GM18951 (cell line): Measurements from ENCODE around the gene STAT3.
"Not testable (repeated sequence)": the region's sequence is repeated elsewhere in the genome, so short reads cannot be mapped to it uniquely, and the experiment has no call there.

ENCODE experiments used
- POLR2A ChIP-seq: IDR thresholded peaks from 4 replicates; pipeline ENCODE4 v1.6.1; 2011; ENCODE audit warnings: mild to moderate bottlenecking; ENCODE audit not compliant: insufficient read length, insufficient read depth; ENCODE audit errors: extremely low read depth
- in situ Hi-C: fragments of 300-500 bp; cut with MboI; formaldehyde crosslinking; loops from one replicate; pipeline ENCODE4 v1.12.0; 2022; ENCODE audit warnings: low sequenced_read_pairs, mixed read lengths, inconsistent platforms; ENCODE audit not compliant: unreplicated experiment

STAT3 gene

DNA sequence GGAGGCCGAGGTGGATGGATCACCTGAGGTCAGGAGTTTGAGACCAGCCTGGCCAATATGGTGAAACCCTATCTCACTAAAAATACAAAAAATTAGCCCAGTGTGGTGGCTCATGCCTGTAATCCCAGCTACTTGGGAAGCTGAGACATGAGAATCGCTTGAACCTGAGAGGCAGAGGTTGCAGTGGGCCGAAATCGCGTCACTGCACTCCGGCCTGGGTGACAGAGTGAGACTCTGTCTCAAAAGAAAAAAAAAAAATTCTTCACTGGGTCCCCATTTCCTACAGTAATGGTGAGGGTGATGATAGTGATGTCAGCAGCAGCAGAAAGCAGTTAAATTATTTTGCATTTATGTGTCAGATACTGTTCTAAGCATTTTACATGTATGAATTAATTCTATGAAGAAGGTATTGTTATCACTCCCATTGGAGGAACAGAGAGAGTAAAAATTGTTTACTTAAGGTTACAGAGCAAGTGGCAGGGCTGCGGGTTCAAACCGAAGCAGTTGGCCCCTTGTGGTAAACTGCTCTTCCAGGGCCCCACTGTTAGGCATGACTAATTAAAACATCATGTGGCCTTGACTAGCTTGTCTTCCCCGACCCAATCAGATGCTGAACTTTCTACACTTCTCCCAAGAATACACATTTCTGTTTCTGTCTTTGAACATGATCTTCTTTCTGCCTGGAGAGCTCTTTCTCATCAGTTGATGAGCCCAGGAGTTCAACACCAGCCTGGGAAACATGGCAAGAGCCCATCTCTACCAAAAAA lies 45.8 kb downstream of the STAT3 start:
- in situ Hi-C loops: no loop called here
- no peak for TF ChIP-seq POLR2A

DNA sequence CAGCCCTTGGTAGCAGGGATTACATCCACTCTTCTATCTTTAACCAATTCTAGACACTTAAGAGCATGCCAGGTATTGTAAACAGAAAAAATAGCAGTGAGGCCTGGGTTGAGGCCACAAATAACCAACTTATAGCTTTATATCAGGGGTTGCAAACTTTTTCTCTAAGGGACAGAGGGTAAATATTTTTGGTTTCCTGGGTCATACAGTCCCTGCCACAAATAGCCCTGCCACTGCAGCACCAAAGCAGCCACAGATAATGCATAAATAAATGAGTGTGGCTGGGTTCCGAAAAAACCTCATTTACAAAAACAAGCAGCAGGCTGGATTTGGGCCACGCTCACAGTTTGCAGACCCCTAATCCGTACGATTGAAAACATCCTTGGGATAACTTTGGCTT lies 46.7 kb downstream of the STAT3 start:
- no peak for TF ChIP-seq POLR2A
- in situ Hi-C loops: no loop called here

DNA sequence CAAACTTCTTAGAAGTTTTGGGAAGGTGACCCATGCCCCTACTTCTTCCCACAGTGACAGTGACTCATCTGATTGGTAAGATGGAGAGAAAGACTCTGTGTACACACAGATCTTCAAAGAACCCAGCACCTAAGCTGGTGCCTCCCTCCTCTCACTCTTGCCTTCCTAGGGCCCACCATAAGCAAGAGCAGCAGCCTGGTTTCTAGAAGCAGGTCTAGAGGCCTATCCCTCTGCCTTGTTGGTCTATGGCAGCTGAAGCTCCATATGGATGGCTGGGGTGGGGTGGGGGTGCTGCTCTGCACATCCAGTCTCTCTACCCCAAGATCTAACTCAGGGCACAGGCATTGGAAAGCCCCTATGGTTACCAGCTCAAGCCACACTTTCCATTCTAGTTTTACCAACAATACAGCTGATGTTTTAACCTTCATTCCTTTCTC lies 47.5 kb downstream of the STAT3 start:
- in situ Hi-C loops: no loop called here
- no peak for TF ChIP-seq POLR2A

DNA sequence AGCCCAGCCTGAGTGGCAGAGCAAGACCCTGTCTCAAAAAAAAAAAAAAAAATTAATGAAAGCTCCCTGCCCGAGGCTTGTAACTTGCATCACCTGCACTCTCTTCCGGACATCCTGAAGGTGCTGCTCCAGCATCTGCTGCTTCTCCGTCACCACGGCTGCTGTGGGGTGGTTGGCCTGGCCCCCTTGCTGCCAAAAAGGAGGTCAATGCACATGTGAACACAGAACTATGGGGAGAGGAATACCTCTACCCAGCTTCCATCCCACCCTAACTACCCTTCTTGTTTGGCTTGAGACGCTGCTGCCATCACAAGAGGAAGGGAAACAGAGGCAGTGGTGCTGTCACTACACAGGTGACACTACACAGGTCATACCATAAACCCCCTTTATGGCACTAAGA lies 49.0 kb downstream of the STAT3 start:
- no peak for TF ChIP-seq POLR2A
- in situ Hi-C loops: no loop called here

DNA sequence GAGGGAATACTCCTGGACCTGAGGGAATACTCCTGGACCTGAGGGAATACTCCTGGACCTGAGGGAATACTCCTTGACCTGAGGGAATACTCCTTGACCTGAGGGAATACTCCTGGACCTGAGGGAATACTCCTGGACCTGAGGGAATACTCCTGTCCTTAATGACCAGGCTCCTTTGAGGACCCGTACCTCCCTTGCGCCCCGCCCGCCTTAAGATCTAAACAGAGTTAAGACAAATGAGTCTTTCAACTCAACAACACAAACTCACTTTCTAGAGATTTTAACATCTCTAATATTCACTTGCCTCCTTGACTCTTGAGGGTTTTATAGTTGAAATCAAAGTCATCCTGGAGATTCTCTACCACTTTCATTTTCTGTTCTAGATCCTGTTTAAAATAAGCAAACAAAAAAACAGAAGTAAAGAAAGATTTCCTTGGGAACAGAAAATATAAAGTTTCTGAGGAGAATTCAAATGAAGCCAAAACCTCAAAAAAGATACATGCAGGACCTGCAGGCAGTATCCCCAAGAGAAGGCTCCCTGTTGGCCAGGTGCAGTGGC lies 49.7 kb downstream of the STAT3 start:
- in situ Hi-C loops: no loop called here
- no peak for TF ChIP-seq POLR2A

DNA sequence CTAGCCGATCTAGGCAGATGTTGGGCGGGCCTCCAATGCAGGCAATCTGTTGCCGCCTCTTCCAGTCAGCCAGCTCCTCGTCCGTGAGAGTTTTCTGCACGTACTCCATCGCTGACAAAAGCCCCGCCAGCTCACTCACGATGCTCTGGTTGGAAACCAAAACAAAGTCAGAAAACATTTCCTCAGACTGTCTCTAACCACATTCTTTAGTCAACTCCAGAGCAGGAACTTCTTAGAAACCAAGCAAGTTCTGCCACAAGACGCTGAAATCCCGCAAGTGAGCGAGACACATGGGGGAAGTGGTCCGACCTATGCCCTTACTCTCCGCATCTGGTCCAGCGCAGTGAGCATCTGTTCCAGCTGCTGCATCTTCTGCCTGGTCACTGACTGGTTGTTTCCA lies 50.8 kb downstream of the STAT3 start:
- in situ Hi-C loops: no loop called here
- no peak for TF ChIP-seq POLR2A

DNA sequence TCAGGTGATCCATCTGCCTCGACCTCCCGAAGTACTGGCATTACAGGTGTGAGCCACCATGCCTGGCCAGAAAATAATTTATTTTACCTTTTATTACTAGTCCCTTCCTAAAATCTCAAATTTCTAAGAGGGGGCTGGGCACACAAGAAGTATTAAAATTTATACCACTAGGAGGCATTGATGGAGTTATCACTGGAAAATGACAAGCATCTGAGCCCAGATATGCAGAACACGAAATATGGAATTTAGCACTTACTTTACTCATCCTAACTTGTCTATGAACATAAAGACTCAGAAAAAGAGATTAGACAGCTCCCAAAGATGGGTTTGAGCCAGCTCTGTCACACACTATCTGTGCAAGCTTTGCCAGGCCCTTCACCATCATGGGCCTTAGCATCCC lies 53.6 kb downstream of the STAT3 start:
- in situ Hi-C loops: no loop called here
- TF ChIP-seq POLR2A: no peak

DNA sequence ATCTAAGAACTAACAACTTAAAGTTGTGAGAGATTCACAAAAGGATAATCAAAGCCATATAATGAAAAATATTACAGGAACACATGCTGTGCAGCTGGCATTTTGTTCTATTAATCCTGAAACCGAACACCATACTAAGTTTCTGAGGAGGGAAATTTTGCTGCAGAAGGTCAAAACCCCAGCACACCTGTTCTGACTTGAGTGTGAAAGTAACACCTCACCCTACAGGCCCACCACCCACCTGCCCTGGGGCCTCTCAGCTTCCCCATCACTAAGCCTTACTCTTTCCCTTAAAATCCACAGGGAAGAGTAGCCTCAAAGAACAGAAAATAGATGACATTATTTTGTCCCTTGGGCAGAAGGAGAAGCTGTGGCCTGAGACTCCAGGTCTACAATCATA lies 55.2 kb downstream of the STAT3 start:
- in situ Hi-C loops: no loop called here
- no peak for TF ChIP-seq POLR2A

DNA sequence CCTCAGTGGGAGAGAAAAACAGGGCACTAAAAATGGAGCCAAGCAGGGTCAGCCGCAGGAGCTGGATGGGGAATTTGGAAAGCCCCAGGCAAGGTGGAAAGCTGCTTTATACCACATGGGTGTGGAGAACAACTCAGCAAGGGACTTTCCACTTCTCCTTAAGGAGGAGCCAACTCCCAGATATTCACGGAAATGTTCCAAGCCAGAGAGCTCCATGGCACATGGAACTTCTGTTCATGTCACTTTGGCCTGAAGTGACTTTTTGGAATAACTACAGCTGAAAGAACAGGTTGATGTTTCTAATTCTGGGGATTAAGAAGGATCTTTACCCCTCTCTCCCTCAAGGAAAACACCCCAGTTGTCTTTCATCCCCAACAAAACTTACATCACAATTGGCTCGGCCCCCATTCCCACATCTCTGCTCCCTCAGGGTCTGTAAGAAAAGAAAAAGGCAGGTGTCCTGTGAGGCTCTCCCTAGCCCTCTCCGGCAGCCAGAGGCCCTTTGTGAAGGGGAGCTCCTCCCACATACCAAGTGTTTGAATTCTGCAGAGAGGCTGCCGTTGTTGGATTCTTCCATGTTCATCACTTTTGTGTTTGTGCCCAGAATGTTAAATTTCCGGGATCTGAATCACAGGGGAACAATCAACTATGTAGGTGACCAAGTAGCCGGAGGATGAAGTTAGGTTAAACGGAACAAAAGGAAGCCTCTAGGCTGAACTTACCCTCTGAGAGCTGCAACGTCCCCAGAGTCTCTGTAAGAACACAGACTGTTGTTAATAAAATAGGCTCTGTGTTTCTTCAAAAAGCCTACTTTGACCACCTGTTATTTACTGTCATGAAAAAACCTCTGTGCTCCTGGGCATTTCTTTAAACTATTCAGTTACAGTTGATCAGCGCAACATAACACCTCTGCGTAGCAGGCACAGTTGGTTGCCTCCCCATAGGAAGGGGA lies 58.9 kb downstream of the STAT3 start:
- no peak for TF ChIP-seq POLR2A
- in situ Hi-C loops: no loop called here

DNA sequence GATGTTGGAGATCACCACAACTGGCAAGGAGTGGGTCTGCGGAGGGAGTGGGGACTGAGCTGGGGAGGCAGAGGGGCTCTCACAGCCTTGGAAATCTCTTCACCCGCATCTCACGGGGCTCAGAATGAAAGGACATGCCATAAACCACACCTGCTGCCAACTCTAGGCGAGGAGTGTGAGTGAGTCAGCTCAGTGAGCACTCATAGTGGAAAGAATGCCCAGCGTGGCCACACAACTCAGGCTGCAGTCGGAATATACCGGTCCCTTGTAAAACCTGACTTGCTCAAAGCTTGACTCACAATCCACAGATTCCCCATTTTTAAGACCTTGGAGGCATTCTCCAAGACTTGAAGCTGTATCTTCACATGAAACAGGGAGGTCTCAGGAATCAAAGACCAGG lies 63.2 kb downstream of the STAT3 start:
- in situ Hi-C loops: no loop called here
- TF ChIP-seq POLR2A: no peak

DNA sequence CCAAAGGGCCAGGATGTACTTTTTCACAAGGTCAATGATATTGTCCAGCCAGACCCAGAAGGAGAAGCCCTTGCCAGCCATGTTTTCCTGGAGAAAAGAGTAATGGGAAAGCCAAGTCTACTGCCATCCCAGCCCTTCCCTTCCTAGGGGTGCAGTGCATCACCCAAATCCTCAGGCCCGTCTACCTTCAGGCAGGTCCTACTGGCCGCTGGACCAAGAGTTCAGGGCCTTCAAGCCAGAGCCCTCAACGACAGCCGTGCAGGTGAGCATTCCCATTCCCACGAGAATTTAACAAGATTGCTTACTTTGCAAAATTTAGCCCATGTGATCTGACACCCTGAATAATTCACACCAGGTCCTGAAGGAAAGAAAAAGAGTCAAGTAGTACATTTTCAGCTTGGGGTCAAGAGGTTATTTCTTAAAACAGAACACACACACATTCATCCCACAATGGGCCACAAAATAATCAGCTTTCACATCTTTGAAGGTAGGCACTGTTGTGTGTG lies 64.9 kb downstream of the STAT3 start:
- in situ Hi-C loops: loop anchor here (5.0 kb wide), 2 partner anchors 79 to 204 kb away; no protein-coding TSS in a partner anchor

DNA sequence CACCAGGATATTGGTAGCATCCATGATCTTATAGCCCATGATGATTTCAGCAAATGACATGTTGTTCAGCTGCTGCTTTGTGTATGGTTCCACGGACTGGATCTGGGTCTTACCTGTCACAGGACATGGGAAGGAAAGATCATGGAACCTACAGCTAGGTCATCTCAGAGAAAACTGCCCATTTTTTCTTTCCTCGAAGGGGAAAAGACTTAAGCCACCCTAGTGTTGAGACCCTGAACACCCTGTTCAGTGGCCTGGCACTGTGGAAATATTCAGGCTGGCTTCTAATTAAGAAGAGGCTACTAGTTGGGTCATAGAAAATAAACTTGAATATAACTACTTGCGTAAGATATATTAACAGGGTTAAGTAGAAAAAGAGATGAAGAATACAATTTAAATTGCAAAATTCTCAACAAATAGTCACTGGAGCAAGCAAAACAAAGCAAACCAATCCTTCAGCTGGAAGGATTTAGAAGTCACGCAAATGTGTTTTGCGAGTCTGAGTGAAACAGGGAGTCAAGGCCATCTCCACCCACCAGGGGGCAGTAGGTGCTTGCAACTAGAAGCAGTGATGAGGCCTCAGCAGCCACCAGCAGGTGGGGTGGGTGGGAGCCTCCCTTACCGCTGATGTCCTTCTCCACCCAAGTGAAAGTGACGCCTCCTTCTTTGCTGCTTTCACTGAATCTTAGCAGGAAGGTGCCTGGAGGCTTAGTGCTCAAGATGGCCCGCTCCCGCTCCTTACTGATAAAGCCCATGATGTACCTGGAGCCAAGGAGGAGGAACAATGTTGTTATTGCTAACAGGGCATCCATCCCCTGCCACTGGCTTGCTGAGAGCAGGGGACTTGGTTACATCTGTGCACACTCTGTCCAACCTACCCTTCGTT lies 65.6 kb downstream of the STAT3 start:
- in situ Hi-C loops: loop anchor here (5.0 kb wide), 2 partner anchors 80 to 205 kb away; no protein-coding TSS in a partner anchor
- TF ChIP-seq POLR2A: no peak

More for the DNA sequence above, 64.9 kb downstream of the STAT3 start:
- no peak for TF ChIP-seq POLR2A

DNA sequence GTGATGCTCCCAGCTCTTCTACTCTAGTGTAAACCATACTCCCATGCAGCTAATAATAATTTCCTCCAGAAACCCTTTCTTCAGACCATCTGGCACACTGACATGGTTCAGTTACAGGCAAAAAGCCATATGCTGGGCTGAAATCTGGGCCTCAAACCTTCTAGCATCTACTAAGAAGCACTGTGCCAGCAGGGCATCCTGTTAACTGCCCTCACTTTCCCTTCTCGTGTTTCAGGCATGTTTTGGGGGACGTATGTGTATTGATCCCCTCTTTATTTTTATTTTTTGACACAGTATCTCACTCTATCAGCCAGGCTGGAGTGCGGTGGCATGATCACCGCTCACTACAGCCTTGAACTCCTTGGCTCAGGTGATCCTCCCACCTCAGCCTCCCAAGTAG lies 66.7 kb downstream of the STAT3 start:
- in situ Hi-C loops: loop anchor here (5.0 kb wide), 2 partner anchors 81 to 206 kb away; no protein-coding TSS in a partner anchor

DNA sequence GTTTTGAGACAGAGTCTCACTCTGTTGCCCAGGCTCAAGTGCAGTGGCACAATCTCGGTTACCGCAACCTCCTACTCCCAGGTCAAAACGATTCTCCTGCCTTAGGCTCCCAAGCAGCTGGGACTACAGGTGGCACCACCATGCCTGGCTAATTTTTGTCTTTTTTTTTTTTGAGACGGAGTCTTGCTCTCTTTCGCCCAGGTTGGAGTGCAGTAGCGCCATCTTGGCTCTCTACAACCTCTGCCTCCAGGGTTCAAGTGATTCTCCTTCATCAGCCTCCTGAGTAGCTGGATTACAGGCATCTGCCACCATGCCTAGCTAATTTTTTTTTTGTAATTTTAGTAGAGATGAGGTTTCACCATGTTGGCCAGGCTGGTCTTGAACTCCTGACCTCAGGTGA lies 70.3 kb downstream of the STAT3 start:
- in situ Hi-C loops: not testable (repeated sequence)

More for the DNA sequence above, 66.7 kb downstream of the STAT3 start:
- no peak for TF ChIP-seq POLR2A
